H1 (cell line): ENCODE measurements around the gene NFKB1. TPM values are rescaled to one million over a fixed set of nuclear protein-coding genes. Genes with fewer than 3 reads are reported as not detected.

ENCODE experiments used
- CTCF ChIA-PET: fragments of 300-600 bp; sonication (Branson Sonifier 250); formaldehyde crosslinking; loops from one replicate; lab custom pipeline; 2021; ENCODE audit not compliant: partially characterized antibody; lab: Charles Lee
- POLR2A ChIA-PET: fragments of 300-600 bp; sonication (Branson Sonifier 250); formaldehyde crosslinking; loops from one replicate; lab custom pipeline; 2021; ENCODE audit warnings: inconsistent platforms; ENCODE audit not compliant: partially characterized antibody; lab: Charles Lee
- DNase-seq, 2 experiments: peaks; one replicate each; pipeline versions ENCODE4 v3.0.0 to v3.0.0-alpha.2; 2010 to 2022; ENCODE audit warnings: low spot score in 2 of 2, low read depth in 1 of 2, mixed read lengths in 1 of 2
- FAIRE-seq: peaks from 2 replicates; lab custom pipeline; 2011; peaks lifted over from hg19 to GRCh38; lab: Jason Lieb, UNC
- H2AFZ ChIP-seq: 2 replicates; pipeline ENCODE4 v1.8.1; 2012; ENCODE audit warnings: low read length, inconsistent platforms
- H2AK5ac ChIP-seq: 2 replicates; pipeline ENCODE4 v1.6.1; 2013; ENCODE audit warnings: low read depth, low read length
- H2BK120ac ChIP-seq: replicated peaks from 2 replicates; pipeline ENCODE3; 2013; ENCODE audit warnings: low read depth, low read length, inconsistent platforms
- H2BK12ac ChIP-seq: 2 replicates; pipeline ENCODE4 v1.6.1; 2013; ENCODE audit warnings: low read depth, low read length
- H2BK15ac ChIP-seq: 2 replicates; pipeline ENCODE4 v1.6.1; 2013; ENCODE audit warnings: low read length
- H2BK20ac ChIP-seq: 2 replicates; pipeline ENCODE4 v1.6.1; 2013; ENCODE audit warnings: low read length
- H2BK5ac ChIP-seq: 2 replicates; pipeline ENCODE4 v1.6.1; 2013; ENCODE audit warnings: low read depth, low read length
- H3K14ac ChIP-seq: 2 replicates; pipeline ENCODE4 v1.6.1; 2013; ENCODE audit warnings: inconsistent platforms; ENCODE audit not compliant: insufficient read length
- H3K18ac ChIP-seq: 2 replicates; pipeline ENCODE4 v1.6.1; 2013; ENCODE audit warnings: low read length; ENCODE audit errors: extremely low read depth
- H3K23ac ChIP-seq: 2 replicates; pipeline ENCODE4 v1.6.1; 2013; ENCODE audit warnings: inconsistent platforms; ENCODE audit not compliant: insufficient read length
- H3K23me2 ChIP-seq: 2 replicates; pipeline ENCODE4 v1.6.1; 2013; ENCODE audit warnings: low read depth, low read length
- H3K27ac ChIP-seq: 2 replicates; pipeline ENCODE4 v1.6.1; 2011; ENCODE audit warnings: low read depth, low read length, inconsistent platforms
- H3K27me3 ChIP-seq, 4 experiments: replicated peaks in 1 of 4; 1 replicate in 1 of 4; 2 replicates in 3 of 4; pipeline versions ENCODE4 v1.6.1 to v1.8.1; 2011 to 2013; ENCODE audit warnings: low read length in 3 of 4, mild to moderate bottlenecking in 3 of 4, inconsistent platforms in 2 of 4, mixed read lengths in 2 of 4, moderate library complexity in 1 of 4; ENCODE audit not compliant: control insufficient read depth in 3 of 4, insufficient read depth in 3 of 4; ENCODE audit errors: extremely low read depth in 1 of 4
- H3K36me3 ChIP-seq, 4 experiments: 2 replicates each; pipeline versions ENCODE4 v1.6.1 to v1.8.1; 2011 to 2013; ENCODE audit warnings: mild to moderate bottlenecking in 4 of 4, low read length in 3 of 4, moderate library complexity in 2 of 4, control low read depth in 1 of 4, inconsistent platforms in 1 of 4; ENCODE audit not compliant: insufficient read depth in 4 of 4, control insufficient read depth in 2 of 4
- H3K4ac ChIP-seq: replicated peaks from 2 replicates; pipeline ENCODE3; 2013; ENCODE audit warnings: low read length, low read depth, mixed read lengths, inconsistent platforms; ENCODE audit not compliant: insufficient read length
- H3K4me1 ChIP-seq, 4 experiments: replicated peaks in 1 of 4; 1 replicate in 1 of 4; 2 replicates in 3 of 4; pipeline versions ENCODE4 v1.6.1 to v1.8.1; 2011 to 2013; ENCODE audit warnings: low read length in 3 of 4, inconsistent platforms in 2 of 4, mixed read lengths in 1 of 4; ENCODE audit not compliant: insufficient read depth in 4 of 4, control insufficient read depth in 3 of 4
- H3K4me2 ChIP-seq, 2 experiments: 2 replicates each; pipeline versions ENCODE4 v1.6.1 to v1.8.1; 2011 to 2013; ENCODE audit warnings: low read depth in 2 of 2, low read length in 2 of 2, control low read depth in 1 of 2, inconsistent platforms in 1 of 2, mild to moderate bottlenecking in 1 of 2; ENCODE audit not compliant: insufficient read depth in 1 of 2
- H3K4me3 ChIP-seq, 4 experiments: fragments of 200-600, 300-600 bp in 1 of 4; sonication (generic), shearing (Covaris generic), sonication (Bioruptor Twin) in 1 of 4; 2 replicates each; pipeline versions ENCODE4 v1.5.1 to v1.8.1; 2011 to 2016; ENCODE audit warnings: low read length in 4 of 4, low read depth in 3 of 4, control low read depth in 2 of 4, inconsistent platforms in 2 of 4, mild to moderate bottlenecking in 2 of 4, mixed read lengths in 1 of 4, moderate library complexity in 1 of 4; ENCODE audit not compliant: insufficient read depth in 2 of 4; ENCODE audit errors: extremely low read depth in 1 of 4
- H3K56ac ChIP-seq: replicated peaks from 2 replicates; pipeline ENCODE3; 2013; ENCODE audit warnings: low read depth, mild to moderate bottlenecking, mixed read lengths, low read length, inconsistent platforms; ENCODE audit not compliant: insufficient read length
- H3K79me1 ChIP-seq: 2 replicates; pipeline ENCODE4 v1.6.1; 2013; ENCODE audit warnings: low read depth, low read length, control low read depth
- H3K79me2 ChIP-seq, 2 experiments: 2 replicates each; pipeline versions ENCODE4 v1.6.1 to v1.8.1; 2012 to 2013; ENCODE audit warnings: low read length in 2 of 2, mild to moderate bottlenecking in 2 of 2, inconsistent platforms in 1 of 2; ENCODE audit not compliant: insufficient read depth in 2 of 2, control insufficient read depth in 1 of 2
- H3K9ac ChIP-seq, 4 experiments: replicated peaks in 1 of 4; 1 replicate in 1 of 4; 2 replicates in 3 of 4; pipeline versions ENCODE4 v1.6.1 to v1.8.1; 2011 to 2013; ENCODE audit warnings: low read depth in 3 of 4, low read length in 3 of 4, control low read depth in 2 of 4, mild to moderate bottlenecking in 2 of 4, moderate library complexity in 2 of 4, inconsistent platforms in 1 of 4; ENCODE audit errors: extremely low read depth in 1 of 4
- H3K9me3 ChIP-seq, 2 experiments: 2 replicates each; pipeline versions ENCODE4 v1.6.1 to v1.8.1; 2012 to 2013; ENCODE audit warnings: mild to moderate bottlenecking in 2 of 2, moderate library complexity in 2 of 2, control low read depth in 1 of 2, inconsistent platforms in 1 of 2, low read depth in 1 of 2, low read length in 1 of 2, mixed read lengths in 1 of 2; ENCODE audit not compliant: insufficient read depth in 2 of 2
- H4K20me1 ChIP-seq, 2 experiments: replicated peaks in 1 of 2; 2 replicates each; pipeline versions ENCODE3 to v1.8.1; 2011 to 2013; ENCODE audit warnings: inconsistent platforms in 2 of 2, low read length in 2 of 2, mild to moderate bottlenecking in 1 of 2; ENCODE audit not compliant: insufficient read depth in 2 of 2, control insufficient read depth in 1 of 2
- H4K5ac ChIP-seq: 2 replicates; pipeline ENCODE4 v1.6.1; 2013; ENCODE audit warnings: low read length, low read depth, mixed read lengths, inconsistent platforms; ENCODE audit not compliant: insufficient read length
- H4K8ac ChIP-seq: 2 replicates; pipeline ENCODE4 v1.8.0; 2013; ENCODE audit warnings: mild to moderate bottlenecking, moderate library complexity, low read length, inconsistent platforms; ENCODE audit not compliant: insufficient read depth; ENCODE audit errors: extremely low read depth
- H4K91ac ChIP-seq: replicated peaks from 2 replicates; pipeline ENCODE3; 2013; ENCODE audit warnings: low read length, mixed read lengths, inconsistent platforms; ENCODE audit not compliant: insufficient read length
- BRCA1 ChIP-seq: IDR thresholded peaks from 2 replicates; pipeline ENCODE4 v1.6.1; 2012; ENCODE audit warnings: low read depth, low read length, improper control_type of control experiment
- CHD1 ChIP-seq: IDR thresholded peaks from 2 replicates; pipeline ENCODE4 v1.6.1; 2012; ENCODE audit warnings: low read depth, low read length, improper control_type of control experiment
- CREB1 ChIP-seq: IDR thresholded peaks from 2 replicates; pipeline ENCODE4 v1.6.1; 2012; ENCODE audit warnings: inconsistent platforms
- CTBP2 ChIP-seq: IDR thresholded peaks from 2 replicates; pipeline ENCODE4 v1.7.0; 2011; ENCODE audit warnings: borderline replicate concordance, mild to moderate bottlenecking, moderate library complexity, mixed read lengths, low read length; ENCODE audit not compliant: insufficient read depth, insufficient read length
- EP300 ChIP-seq, 2 experiments: IDR thresholded peaks; 1 replicate in 1 of 2; 2 replicates in 1 of 2; pipeline ENCODE4 v1.6.1; 2011 to 2012; ENCODE audit warnings: low read depth in 2 of 2, low read length in 2 of 2, mild to moderate bottlenecking in 2 of 2, borderline replicate concordance in 1 of 2, inconsistent platforms in 1 of 2, moderate library complexity in 1 of 2
- FOSL1 ChIP-seq: IDR thresholded peaks from 2 replicates; pipeline ENCODE4 v1.6.1; 2011; ENCODE audit warnings: mild to moderate bottlenecking, low read depth, low read length, moderate library complexity; ENCODE audit not compliant: insufficient read depth
- HDAC6 ChIP-seq: IDR thresholded peaks from one replicate; pipeline ENCODE4 v1.7.1; 2012; ENCODE audit warnings: low read depth, mild to moderate bottlenecking, inconsistent platforms, low read length, moderate library complexity
- KDM4A ChIP-seq: IDR thresholded peaks from one replicate; pipeline ENCODE4 v1.7.1; 2012; ENCODE audit warnings: low read depth, mild to moderate bottlenecking, moderate library complexity, low read length, inconsistent platforms; ENCODE audit not compliant: severe bottlenecking
- POLR2A ChIP-seq, 2 experiments: IDR thresholded peaks; 1 replicate in 1 of 2; 2 replicates in 1 of 2; pipeline ENCODE4 v1.6.1; 2011; ENCODE audit warnings: low read depth in 2 of 2, low read length in 2 of 2, mild to moderate bottlenecking in 2 of 2; ENCODE audit errors: control extremely low read depth in 1 of 2
- POLR2AphosphoS5 ChIP-seq: IDR thresholded peaks from 2 replicates; pipeline ENCODE4 v1.6.1; 2011; ENCODE audit warnings: low read depth, low read length
- RNF2 ChIP-seq: fragments of 200-900, 300-1000 bp; sonication (generic); IDR thresholded peaks from 2 replicates; pipeline ENCODE4 v1.7.1; 2016; ENCODE audit warnings: borderline replicate concordance, low read depth, mild to moderate bottlenecking, antibody characterized with exemption, low read length; ENCODE audit not compliant: poor library complexity, severe bottlenecking; ENCODE audit errors: missing control alignments
- SAP30 ChIP-seq: fragments of 300-600 bp; sonication (generic); IDR thresholded peaks from 2 replicates; pipeline ENCODE4 v1.7.1; 2012; ENCODE audit warnings: low read length, moderate library complexity, mild to moderate bottlenecking, inconsistent platforms; ENCODE audit not compliant: insufficient read depth, insufficient replicate concordance
- SIN3A ChIP-seq, 2 experiments: IDR thresholded peaks in 1 of 2; conservative IDR thresholded peaks in 1 of 2; 2 replicates each; pipeline ENCODE4 v1.6.1; 2011 to 2012; ENCODE audit warnings: low read length in 2 of 2, improper control_type of control experiment in 1 of 2, low read depth in 1 of 2, mild to moderate bottlenecking in 1 of 2
- SRF ChIP-seq: IDR thresholded peaks from 2 replicates; pipeline ENCODE4 v1.6.1; 2011; ENCODE audit warnings: mild to moderate bottlenecking, low read depth, low read length, moderate library complexity
- ZNF274 ChIP-seq: IDR thresholded peaks from 2 replicates; pipeline ENCODE4 v1.7.0; 2012; ENCODE audit warnings: low read length, borderline replicate concordance; ENCODE audit errors: extremely low read depth
- WGBS, 2 experiments: shearing (Covaris generic) in 1 of 2; methylation state at CpG; one replicate each; pipeline versions ENCODE4 v1.1.6 to v1.1.7; 2013 to 2015; ENCODE audit warnings: low lambda C conversion rate in 2 of 2, mixed read lengths in 2 of 2, inconsistent platforms in 1 of 2, low coverage in 1 of 2, missing lambda C conversion rate in 1 of 2; ENCODE audit not compliant: insufficient replicate concordance in 2 of 2, insufficient coverage in 1 of 2, insufficient read length in 1 of 2; ENCODE audit errors: extremely low coverage in 1 of 2, missing lambda C conversion rate in 1 of 2; 5-methylcytosine and 5-hydroxymethylcytosine counted together
- polyA plus RNA-seq, 7 experiments: library from polyadenylated mRNA; depleted of rRNA in 3 of 7; stranded (reverse) in 5 of 7; unstranded in 2 of 7; fragments of >200 nt in 5 of 7; fragments of 200-250 nt in 2 of 7; gene quantifications; 1 replicate in 5 of 7; 2 replicates in 1 of 7; 4 replicates in 1 of 7; pipeline versions ENCODE4 v1.2.1 to v1.2.3, GENCODE V29; 2011 to 2013; ENCODE audit warnings: missing spikeins in 2 of 7, mixed read lengths in 2 of 7
- total RNA-seq: library from RNA; stranded (reverse); fragmentation: NEBNext Ultra II Directional; extraction: Animal tissue kit (Norgen Biotek cat#: 25700); gene quantifications from 2 replicates; pipeline ENCODE4 v1.2.1, GENCODE V29; 2021

The NFKB1 gene
- total and polyA plus RNA-seq, 2 of the 8 experiments (the other 6 are each of a cell fraction or from before 2014, with no cell fraction given): 2.9 to 6.8 TPM

DNA sequence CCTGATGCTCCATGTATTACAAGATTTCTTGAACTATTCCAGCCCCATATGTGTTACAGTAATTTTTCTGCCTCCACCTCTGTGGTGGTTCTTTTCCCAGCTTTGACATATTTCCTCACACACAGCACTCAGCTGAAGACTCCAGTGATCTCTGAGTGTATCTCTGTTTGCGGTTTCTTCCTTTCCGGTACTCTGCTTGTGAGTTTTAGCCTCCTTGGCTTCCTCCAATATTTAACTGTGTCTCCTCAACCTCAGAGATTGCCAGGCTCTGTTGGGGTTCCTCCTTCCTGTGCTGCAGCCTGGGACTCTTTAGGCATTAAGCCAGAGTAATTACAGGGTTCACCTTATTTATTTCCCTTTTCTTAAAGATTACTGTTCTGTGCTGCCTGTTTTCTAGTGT is 73.2 kb downstream of the NFKB1 start:
- Histone ChIP-seq H3K79me2 (no peaks in the 10 kb centered on the region), H3K4me2 (no peak overlapping the region), H3K4ac (no peak overlapping the region), H3K27me3 (no peaks in the 10 kb centered on the region; a peak in 1 of 7 replicates), H2BK120ac (no peak overlapping the region), H4K5ac (no peak overlapping the region), H2BK12ac (no peak overlapping the region), H3K23ac (no peak overlapping the region), H3K36me3 (no peaks in the 10 kb centered on the region), H3K23me2 (no peaks in the 10 kb centered on the region), H2BK5ac (no peak overlapping the region), H3K14ac (no peak overlapping the region), H3K4me3 (no peak overlapping the region), H4K20me1 (no peaks in the 10 kb centered on the region), H3K79me1 (no peaks in the 10 kb centered on the region), H3K4me1 (no peaks in the 10 kb centered on the region; a peak in 1 of 7 replicates), H4K8ac (no peak overlapping the region), H3K27ac (no peak overlapping the region), H3K9me3 (no peaks in the 10 kb centered on the region), H4K91ac (no peak overlapping the region), H3K18ac (no peak overlapping the region), H2AK5ac (no peak overlapping the region), H3K56ac (no peak overlapping the region), H2AFZ (no peak overlapping the region), H2BK15ac (no peak overlapping the region), H2BK20ac (no peak overlapping the region), H3K9ac (no peak overlapping the region)
- DNase-seq (no peak), FAIRE-seq (no peak)
- WGBS, 2 experiments: 97% methylated on average over 2 of the region's 2 CpGs; no CpG with 5 or more reads in 1 of the 2 experiments
- CTCF ChIA-PET: no interaction called here
- POLR2A ChIA-PET: no interaction called here
- TF ChIP-seq FOSL1: no peak
- no peak for TF ChIP-seq SRF
- no peak for TF ChIP-seq KDM4A
- TF ChIP-seq HDAC6: no peak
- no peak for TF ChIP-seq CTBP2
- no peak for TF ChIP-seq CHD1
- TF ChIP-seq POLR2A (IDR thresholded peaks at IDR 0.05; ENCODE audit: control extremely low read depth in 1 of 2, low read depth in 2 of 2, low read length in 2 of 2): no peak
- no peak for TF ChIP-seq CREB1
- TF ChIP-seq RNF2: no peak
- no peak for TF ChIP-seq POLR2AphosphoS5
- no peak for TF ChIP-seq SIN3A (conservative IDR thresholded peaks at IDR 0.05 in 1 of 2, IDR thresholded peaks at IDR 0.05 in 1 of 2; ENCODE audit: low read depth in 1 of 2, low read length in 2 of 2)
- no peak for TF ChIP-seq ZNF274
- TF ChIP-seq EP300 (IDR thresholded peaks at IDR 0.05; ENCODE audit: borderline replicate concordance in 1 of 2, low read depth in 2 of 2, low read length in 2 of 2): no peak
- no peak for TF ChIP-seq BRCA1
- no peak for TF ChIP-seq SAP30
